Myocyte (in vitro differentiated cells): ENCODE data around the gene PCNT. TPM values are rescaled to one million over a fixed set of nuclear protein-coding genes. Genes with fewer than 3 reads are reported as not detected.
A peak's percentile ranks its signal among the peaks of the same experiment; 100 is the strongest.
"Not testable (repeated sequence)": the region's sequence is repeated elsewhere in the genome, so short reads cannot be mapped to it uniquely, and the experiment has no call there.

ENCODE experiments used
- DNase-seq: peaks from one replicate; pipeline ENCODE4 v3.0.0-alpha.2; 2012; ENCODE audit warnings: low read depth
- total RNA-seq: library from RNA; depleted of rRNA; stranded (reverse); fragments of >200 nt; gene quantifications from 2 replicates; pipeline ENCODE4 v1.2.3, GENCODE V29; 2014

The PCNT gene
- total RNA-seq, 1 donor from 2014 or later = 32.2 TPM

GRCh38 chr21:46301759-46302158 lies 22.2 kb upstream of the PCNT start:
- DNase-seq = no peak

- no peak for DNase-seq
These were observed 19.5 kb upstream of the PCNT start for GRCh38 chr21:46304437-46304836.

GRCh38 chr21:46304955-46305354 lies 19.0 kb upstream of the PCNT start:
- DNase-seq = no peak

GRCh38 chr21:46307625-46308024 lies 16.3 kb upstream of the PCNT start:
- DNase-seq = peak; percentile 87

- DNase-seq = peak; percentile 58
These were observed 15.5 kb upstream of the PCNT start for GRCh38 chr21:46308431-46308830.

- not testable (repeated sequence) for DNase-seq
These were observed 13.7 kb upstream of the PCNT start for GRCh38 chr21:46310260-46310659.

GRCh38 chr21:46311568-46311967 lies 12.4 kb upstream of the PCNT start:
- DNase-seq = no peak

GRCh38 chr21:46312949-46313348 lies 11.0 kb upstream of the PCNT start:
- DNase-seq = no peak

GRCh38 chr21:46314441-46315020 lies 9.4 kb upstream of the PCNT start:
- no peak for DNase-seq

GRCh38 chr21:46316708-46317324 lies 7.1 kb upstream of the PCNT start:
- no peak for DNase-seq

- no peak for DNase-seq
These were observed 6.1 kb upstream of the PCNT start for GRCh38 chr21:46317710-46318463.

- DNase-seq = no peak
These were observed 5.5 kb upstream of the PCNT start for GRCh38 chr21:46318464-46318845.

- DNase-seq = no peak
These were observed 4.8 kb upstream of the PCNT start for GRCh38 chr21:46319186-46319585.

- no peak for DNase-seq
These were observed 3.6 kb upstream of the PCNT start for GRCh38 chr21:46320331-46320801.

- DNase-seq = peak; percentile 37
These were observed 1.4 kb upstream of the PCNT start for GRCh38 chr21:46322351-46323226.

GRCh38 chr21:46323227-46323709 lies 688 bp upstream of the PCNT start:
- no peak for DNase-seq

GRCh38 chr21:46324390-46325072 lies 575 bp downstream of the PCNT start:
- DNase-seq = peak; percentile 81

- peak; percentile 49 for DNase-seq
These were observed 1.3 kb downstream of the PCNT start for GRCh38 chr21:46325073-46325912.

- no peak for DNase-seq
These were observed 2.3 kb downstream of the PCNT start for GRCh38 chr21:46326110-46326703.
